Left lobe of liver (tissue), 2 donors: ENCODE data around the gene STK25. TPM values are rescaled to one million over a fixed set of nuclear protein-coding genes. Genes with fewer than 3 reads are reported as not detected.
A peak's percentile ranks its signal among the peaks of the same experiment; 100 is the strongest.
"Not testable (repeated sequence)": the region's sequence is repeated elsewhere in the genome, so short reads cannot be mapped to it uniquely, and the experiment has no call there.

ENCODE experiments used
- ATAC-seq: fragments of 200-7000 bp; cut with Tn5 transposase; one replicate; pipeline ENCODE4 v1.9.1; 2020; ENCODE audit warnings: mild to moderate bottlenecking, moderate library complexity
- DNase-seq: peaks from one replicate; pipeline ENCODE4 v3.0.0-alpha.2; 2020; ENCODE audit warnings: low spot score
- total RNA-seq: library from RNA; stranded (reverse); gene quantifications from one replicate; pipeline ENCODE4 v1.2.1, GENCODE V29; 2021
- donor health status: DM: no; HTN: no; CAD: no; lungs with moderate emphysema.
- donor health status: DM: no; HTN: yes; CAD: no.

Gene STK25
- total RNA-seq, 1 donor from 2014 or later: 65.5 TPM

DNA sequence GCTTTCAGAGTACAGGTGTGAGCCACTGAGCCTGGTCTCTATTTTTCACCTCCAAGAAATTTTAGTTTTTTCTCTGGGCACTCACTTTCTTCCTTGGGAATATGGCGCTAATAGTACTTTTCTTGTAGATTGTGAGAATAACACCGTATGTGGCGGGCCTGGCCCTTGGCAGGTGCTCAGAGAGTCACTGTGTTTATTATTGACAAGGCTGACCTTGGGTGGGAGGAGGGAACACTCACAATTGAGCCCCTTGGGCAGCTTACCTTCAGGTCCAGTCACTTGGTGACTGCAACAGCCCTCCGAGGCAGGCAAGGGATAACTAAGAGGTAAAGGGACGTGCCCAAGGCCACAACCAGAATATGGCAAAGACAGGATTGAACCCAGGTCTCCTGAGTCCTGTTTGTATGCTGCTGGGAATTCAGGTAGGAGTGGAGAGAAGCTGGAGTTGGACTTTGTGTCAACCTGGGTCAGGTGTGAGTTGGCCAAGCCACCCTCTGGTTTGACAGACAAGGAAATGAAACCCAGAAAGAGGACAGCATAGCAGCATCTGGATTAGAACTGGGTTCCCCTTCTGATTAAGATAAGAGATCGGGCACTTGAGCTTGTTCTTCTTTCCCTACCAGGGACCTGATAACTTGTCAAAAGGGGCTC lies 2.8 kb upstream of the STK25 start:
- no peak for DNase-seq
- no peak for ATAC-seq

DNA sequence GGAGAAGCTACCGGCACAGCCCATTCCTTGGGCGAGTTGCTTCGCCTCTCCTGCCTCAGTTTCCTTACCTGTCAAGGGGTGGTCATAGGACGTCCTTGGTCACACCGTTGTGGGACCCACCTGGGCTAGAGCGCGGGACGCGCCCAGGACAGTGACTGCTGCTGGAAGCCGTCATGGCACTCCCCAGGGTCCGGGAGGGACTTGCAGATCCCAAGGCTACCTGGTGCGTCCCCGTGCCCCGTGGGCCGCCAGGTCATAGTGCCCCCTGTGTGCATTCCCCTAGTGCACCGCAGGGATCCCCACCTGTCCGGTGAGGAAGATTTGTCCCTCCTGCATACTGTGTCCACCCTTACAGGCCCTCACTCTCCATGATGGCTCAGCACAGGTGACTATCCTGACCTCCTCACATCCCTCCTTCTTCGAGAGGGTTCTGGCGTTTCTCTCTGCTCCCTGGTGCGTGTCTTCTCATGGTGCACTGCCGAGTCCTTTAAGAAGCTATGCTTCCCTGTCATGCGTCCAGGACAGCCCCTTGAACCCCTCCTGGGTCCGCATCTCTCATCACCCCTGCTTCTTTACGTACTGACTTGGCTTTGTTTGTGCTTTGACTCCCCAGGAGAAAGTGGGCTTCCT lies 886 bp upstream of the STK25 start:
- DNase-seq: no peak
- no peak for ATAC-seq

DNA sequence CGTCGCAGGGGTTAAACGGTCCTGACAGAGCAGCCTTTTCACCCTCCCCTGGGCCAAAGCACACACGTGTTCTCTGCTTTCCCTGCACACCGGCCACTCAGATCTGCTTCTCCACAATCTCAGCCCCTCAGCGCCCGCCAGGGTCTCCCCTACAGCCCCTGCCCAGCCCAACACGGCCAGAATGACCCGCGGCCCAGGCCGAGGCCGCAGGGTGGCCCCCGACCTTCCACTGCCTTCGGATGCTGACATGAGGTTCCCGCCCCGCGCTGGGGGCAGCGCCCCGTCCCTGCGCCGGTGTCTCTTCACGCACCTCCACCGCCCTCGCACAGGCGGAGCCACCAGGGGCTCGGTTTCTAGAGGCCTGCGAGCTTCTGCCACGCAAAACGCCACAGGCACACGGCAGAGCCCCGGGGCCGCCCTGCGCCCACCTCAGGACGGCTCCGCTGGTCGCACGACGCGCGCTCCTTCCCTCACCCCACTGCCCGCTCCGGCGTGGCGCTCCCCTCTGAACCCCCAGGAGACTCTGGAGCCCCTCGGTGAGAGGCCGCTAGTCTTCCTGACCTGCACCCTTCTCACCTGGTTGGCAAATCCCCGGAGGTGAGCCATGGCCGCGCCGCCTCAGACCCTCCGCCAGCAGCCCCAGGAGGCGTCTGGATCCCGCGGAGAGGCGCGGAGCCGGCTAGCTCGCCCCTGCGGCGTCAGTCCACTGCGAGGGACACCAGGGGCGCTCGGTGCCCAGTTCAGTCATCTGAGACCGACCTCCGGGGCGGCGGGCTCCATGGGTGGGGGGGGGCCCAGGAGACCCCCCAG lies 749 bp downstream of the STK25 start:
- ATAC-seq: peak; percentile 25
- DNase-seq: peak; percentile 58

DNA sequence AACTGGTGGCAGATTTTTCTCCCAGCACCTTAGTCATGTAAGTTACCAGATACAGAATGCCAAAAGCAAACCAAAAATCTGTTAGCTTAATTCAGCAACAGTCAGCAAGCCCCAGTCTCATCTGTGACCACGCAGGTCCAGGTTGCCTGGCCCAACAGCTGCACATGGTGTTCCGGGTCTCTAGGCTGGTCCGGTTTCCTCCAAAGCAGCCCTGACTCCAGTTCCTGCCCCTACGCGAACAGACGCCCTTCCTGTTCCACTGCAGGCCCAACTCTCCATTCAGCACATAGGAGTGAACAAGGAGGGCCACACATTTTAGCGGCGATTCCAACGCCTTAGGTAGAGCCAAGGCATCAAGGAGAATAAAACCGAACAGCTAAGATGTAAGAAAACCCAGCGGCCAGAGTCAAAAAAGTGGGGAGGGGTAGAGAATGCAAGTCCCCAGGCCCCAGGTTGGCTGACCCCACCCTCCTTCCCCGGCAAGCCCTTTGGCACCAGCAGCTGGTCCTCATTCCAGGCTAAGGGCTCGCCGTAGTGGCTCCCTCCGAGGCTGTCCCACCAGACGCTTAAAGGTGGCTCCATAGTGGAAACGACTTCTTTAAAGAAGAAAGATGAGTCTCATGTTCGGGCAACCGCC lies 1.5 kb downstream of the STK25 start:
- DNase-seq: no peak
- ATAC-seq: no peak

DNA sequence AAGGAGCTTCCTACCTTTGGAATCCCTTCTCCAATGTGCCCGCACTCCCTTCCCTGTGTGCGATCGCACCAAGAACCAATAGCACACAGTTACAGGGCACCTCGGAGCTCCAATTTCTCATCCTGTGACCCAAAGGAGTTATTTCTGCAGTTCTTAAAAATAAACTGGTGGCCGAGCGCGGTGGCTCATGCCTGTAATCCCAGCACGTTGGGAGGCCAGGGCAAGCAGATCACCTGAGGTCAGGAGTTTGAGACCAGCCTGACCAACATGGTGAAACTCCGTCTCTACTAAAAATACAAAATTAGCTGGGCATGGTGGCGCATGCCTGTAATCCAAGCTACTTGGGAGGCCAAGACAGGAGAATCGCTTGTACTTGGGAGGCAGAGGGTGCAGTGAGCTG lies 2.1 kb downstream of the STK25 start:
- DNase-seq, ATAC-seq: not testable (repeated sequence)

DNA sequence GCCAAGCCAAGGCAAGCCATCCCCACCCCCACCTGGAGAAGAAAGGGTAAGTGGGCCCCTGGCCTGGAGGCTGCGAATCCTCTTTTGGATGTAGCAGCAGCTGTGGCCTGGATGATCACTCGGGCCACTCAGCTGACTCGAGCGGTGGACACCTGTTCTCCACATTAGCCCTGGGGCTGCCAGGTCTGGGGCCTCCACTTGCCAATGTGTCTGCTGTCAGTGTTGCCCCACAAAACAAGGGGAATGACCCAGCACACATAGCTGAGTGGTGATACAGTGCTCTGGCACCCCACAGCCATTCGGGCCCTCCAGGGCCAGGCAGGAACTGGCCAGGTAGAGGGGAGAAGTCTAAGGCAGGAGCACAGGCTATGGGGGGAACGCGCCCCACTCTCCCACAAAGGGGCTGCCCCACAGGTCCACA lies 2.6 kb downstream of the STK25 start:
- ATAC-seq (no peak), DNase-seq (no peak)

DNA sequence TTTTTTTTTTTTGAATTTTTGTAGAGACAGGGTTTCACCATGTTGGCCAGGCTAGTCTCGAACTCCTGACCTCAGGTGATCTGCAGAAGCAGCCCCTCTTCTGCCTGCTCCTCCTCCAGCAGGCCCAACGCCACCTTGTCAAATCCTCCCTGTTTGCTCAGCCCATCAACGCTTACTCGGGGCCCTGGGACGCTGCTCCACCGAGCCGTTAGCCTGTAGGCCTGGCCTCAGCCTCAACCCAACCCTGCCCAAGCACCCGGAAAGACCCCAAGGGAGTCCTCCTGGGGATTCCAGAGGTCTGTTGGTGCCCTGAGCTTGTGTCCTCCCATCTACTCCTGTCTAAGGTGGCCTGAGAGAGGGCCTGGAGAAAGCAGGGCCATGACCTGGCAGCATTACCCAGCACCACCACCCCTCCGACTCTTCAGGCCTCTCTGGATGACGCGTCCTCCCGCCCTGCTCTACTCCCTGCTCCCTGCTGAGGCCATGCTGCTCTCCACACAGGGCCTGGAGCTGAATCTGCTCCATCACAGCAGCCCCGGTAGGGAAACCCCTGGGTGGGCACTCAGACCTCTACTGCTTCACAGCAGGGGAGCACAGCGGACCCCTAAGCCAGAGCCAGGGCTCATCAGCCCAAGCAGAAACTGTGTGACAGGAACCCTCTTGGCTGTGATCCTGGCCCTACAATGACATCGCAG lies 3.2 kb downstream of the STK25 start:
- ATAC-seq: no peak
- DNase-seq: no peak

DNA sequence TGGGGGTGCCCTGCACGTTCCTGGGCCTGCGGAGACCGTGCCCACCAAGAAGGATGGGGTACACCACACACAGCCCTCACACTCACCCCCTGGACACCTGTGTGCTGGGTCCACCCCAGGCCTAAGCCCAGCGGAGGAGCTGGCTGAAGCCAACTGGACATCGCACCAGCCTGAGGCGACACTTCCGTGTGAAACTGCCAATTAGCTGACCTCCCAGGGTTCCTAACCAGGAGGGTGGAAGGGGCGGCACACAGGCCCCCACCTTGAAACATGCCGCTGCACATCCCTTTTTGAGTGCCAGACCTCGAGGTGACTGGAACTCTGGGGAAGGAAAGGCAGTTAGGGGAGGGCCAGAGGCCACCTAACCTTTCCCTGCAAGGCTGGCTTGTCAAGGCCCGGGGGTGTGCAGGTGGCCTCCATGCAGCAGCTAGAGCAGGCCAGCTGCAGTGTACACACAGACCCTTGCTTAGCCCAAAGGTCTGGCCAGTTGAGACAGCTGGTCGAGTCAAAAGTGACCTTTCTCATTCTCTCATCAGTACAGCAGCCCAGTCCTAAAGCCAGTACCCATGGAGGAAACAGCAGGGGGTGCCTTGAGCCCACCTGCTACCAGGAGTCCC lies 4.5 kb downstream of the STK25 start:
- DNase-seq (no peak), ATAC-seq (no peak)

DNA sequence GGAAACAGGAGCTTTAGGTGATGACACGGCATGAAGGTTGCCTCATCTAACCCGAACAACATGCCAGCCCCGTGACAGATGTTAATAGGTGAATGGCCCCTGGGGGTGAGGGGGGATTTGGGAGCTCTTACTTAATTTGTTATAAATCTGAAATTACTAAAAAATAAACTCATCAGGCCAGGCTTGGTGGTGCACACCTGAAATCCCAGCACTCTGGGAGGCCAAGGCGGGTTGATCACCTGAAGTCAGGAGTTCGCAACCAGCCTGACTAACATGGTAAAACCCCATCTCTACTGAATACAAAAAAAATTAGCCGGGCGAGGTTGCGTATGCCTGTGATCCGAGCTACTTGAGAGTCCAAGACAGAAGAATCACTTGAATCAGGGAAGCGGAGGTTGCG lies 6.1 kb downstream of the STK25 start:
- ATAC-seq (no peak), DNase-seq (no peak)

DNA sequence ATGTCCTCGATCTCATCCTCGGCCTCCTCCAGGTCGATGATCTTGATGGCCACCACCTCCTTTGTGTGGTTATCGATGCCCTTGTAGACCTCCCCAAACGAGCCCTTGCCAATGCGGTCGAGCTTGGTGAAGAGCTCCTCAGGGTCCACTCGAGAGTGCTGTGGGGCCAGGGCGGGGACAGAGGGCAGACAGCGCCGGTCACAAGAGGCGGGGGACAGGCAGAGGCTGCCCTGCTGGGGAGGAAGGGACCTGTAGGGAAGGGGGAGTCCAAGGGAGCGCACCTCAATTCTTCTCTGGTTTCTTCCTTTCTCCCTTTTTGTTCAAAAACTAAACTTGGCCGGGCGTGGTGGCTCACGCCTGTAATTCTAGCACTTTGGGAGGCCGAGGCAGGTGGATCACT lies 6.8 kb downstream of the STK25 start:
- DNase-seq (no peak), ATAC-seq (no peak)

DNA sequence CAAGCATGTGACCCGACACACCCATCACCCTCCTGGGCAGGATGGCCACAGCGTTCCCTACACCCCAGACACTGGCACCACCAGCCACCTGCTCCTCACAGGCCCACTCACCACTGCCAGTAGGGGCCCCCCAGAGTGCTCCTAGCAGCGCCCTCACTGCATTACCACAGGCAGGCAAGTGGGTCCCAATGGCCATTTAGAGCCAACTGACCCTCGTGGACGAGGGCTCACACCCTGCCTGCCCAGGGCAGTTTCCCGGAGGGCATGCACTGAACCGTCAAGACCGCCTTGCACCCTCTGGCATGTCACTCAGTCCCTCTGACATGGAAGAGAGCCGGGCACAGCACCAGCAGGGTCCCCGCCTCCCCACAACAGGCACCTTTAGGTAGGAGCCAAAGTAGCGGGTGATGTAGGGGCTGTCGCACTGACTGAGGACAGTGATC lies 7.3 kb downstream of the STK25 start:
- ATAC-seq (no peak), DNase-seq (no peak)

DNA sequence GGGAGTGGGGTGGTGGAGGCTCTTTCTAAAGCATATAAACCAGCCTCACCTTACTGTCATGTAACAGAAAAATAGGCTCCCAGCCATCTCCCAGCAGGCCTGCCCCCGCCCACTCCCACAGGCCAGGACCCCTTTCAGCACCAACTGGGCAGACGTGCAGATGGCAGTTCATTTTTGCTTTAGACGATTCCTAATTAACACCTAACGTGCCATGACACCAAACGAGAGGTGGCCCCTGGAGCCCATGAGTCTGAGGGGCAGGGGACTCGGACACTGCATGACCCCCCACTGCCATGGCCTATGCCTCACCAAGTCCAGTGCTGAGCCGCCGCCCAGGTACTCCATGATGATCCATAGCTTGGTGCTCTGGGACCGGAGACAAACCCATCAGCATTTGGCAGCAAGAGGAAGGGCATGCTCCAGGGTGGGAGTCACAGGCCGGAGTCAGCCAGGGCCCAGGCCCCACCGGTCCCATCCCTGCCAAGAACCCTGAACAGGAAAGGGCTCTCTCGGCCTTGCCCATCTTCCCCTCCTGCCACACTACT lies 7.9 kb downstream of the STK25 start:
- ATAC-seq (no peak), DNase-seq (no peak)

DNA sequence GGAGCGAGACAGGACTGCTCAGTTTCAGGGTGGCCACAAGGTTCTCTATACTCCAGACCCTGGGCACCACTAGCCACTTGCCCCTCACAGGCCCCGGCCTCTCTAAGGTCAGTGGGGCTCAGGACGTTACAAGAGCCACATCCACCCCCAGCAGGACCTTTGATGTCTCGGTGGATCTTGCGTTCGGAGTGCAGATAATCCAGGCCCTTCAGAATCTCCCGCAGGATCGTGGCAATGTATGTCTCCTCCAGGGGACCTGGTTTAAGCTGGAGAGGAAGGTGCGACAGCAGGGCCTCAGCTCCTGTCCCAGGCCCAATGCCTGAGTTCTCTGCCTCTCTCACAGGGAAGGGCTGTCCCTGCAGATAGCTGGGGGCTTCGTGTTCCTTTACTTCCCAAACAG lies 8.4 kb downstream of the STK25 start:
- no peak for DNase-seq
- no peak for ATAC-seq

DNA sequence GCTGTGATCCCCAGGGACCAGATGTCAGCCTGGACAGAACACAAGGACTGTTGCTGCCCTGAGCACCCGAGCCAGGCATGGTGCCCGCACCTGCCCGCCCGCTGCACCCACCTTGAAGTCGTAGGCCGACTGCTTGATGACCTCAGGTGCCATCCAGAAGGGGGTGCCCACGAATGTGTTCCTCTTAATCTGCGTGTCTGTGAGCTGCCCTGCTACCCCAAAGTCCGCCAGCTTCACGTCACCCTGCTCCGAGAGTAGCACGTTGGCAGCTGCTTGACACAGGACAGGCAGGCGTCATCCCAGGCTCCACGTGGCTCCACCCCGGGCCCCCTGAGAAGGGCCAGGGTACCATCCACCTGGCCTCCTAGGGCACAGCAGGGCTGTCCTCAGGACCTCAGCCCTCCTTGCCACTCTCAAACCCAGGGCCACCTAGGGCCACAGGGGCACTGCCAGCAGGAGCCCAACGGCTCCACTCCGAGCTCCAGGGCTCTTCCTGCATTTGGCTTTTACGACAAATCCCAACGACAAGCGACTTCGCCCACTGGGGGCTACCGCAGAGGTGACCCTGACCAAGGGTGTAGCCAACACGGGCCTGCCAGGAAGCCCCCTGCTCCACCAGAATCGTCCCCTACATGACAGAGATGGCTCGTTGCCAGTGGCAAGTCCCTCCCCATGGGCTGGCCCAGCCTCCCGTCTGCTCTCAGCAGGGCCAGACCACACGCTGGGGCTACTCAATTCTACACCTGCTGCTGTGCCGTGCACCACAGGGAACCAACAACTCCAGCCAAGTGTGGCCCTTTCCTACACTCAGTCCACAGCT lies 9.0 kb downstream of the STK25 start:
- DNase-seq (no peak), ATAC-seq (no peak)

DNA sequence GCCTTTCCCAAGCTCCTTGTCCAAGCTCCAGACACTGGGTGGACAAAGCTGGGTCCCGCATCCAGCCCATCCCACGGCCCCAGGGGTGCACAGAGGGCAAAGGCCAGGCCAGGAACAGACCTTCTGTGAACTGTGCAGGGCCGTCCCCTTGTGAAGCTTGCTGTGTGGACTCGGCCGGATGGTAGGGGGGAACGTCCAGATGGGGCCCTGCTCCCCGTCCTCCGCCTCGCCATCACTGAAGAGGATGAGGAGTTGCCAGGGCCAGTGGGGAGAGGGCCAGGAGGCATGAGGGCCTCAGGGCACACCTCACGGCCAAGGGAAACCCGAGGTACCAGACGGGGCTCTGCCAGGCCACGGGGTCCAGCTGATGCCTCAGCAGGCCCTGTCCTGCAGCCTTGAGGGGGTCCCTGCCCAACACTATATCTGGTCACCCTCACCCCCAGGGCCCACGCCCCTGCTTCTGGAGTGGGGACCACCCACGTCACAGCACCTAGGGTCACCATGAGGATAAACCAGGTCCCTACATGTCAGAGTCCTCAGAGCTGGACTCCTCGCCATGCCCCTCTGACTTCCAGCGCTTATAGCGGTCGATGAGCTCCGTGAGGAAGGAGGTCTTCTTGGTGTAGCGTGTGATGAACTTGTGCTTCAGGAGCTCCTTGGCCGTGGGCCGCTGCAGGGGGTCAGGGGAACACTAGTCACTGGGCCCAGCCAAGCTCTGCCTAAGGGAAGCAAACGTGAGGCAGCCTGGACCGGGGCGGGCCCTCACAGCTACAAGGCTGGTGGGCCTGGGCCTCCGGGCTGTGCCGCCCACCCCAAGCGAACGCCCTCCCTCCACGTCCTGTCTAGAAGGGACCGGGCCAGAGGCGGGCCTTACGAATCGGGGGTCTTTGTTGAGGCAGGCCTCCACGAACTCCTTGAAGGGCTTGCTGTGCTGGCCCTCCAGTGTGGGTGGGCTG lies 10.0 kb downstream of the STK25 start:
- ATAC-seq: no peak
- DNase-seq: no peak

DNA sequence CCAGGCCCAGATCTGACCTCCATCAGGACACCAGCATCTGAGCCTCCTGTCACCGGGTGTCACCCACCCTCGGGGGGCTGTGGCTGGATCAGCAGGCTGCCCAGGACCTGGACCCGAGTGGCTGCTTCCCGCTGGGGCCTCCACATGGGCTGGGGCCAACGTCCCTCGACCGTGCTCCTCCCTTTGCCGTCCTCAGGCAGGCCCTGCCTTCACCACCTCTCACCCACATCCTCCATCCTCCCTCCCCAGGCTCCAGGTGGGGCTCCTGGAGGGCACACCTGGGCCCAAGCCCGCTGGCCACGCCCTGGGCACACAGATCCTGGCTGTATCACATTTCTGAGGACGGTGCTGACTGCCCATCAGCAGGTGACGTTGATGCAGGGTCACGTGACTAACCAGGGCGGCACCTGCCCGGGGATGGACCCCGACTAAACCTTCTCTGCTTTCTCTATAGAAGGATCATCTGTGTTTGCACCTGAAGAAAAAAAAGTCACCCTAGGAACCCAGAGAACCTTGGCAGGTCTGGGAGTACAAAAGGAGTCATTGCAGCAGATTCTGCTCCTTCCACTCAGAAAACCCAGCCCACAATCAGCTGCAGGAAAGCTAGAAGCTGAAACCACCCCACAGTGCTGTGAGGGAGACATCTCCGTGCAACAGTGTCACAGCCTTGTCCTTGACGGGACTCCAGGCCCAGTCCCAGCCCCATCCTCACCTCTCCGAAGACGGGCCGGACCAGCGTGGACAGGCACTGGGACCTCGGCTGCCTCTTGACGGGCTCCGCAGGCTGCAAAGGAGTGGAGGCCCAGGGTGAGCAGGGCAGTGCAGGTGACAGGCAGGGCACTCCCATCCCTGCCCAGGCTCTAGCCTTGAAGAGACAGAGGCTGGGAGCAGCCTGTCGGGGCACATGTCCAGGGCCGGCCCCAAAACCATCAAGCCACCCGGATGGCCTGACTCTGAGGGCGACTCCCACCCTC lies 11.2 kb downstream of the STK25 start:
- ATAC-seq: no peak
- DNase-seq: no peak
